DMS 273 treated with DMSO at 0.1 percent for 48 hours (cell line): ENCODE results near the gene BLOC1S5.

ENCODE experiments used
- DNase-seq: peaks from one replicate; lab custom pipeline; 2025; lab: John Stamatoyannopoulos, UW

The BLOC1S5 gene

GRCh38 chr6:8063761-8064637, at the start of gene BLOC1S5:
BLOC1S5 (minus strand) TSS chr6:8064389; CDS start chr6:8064376, 13 bp downstream.
- DNase-seq = peak; percentile 94

- DNase-seq = no peak
Measured at GRCh38 chr6:8113131-8113654, 49.0 kb upstream of the BLOC1S5 start.

- DNase-seq = no peak
Measured at GRCh38 chr6:8110725-8111124, 46.5 kb upstream of the BLOC1S5 start.

- no peak for DNase-seq
Measured at GRCh38 chr6:8110117-8110721, 46.0 kb upstream of the BLOC1S5 start.

GRCh38 chr6:8108759-8109539, 44.8 kb upstream of the BLOC1S5 start:
- no peak for DNase-seq

- DNase-seq = no peak
Measured at GRCh38 chr6:8108031-8108660, 44.0 kb upstream of the BLOC1S5 start.

- no peak for DNase-seq
Measured at GRCh38 chr6:8105791-8106190, 41.6 kb upstream of the BLOC1S5 start.

GRCh38 chr6:8103726-8104125, 39.5 kb upstream of the BLOC1S5 start:
- no peak for DNase-seq

- DNase-seq = peak; percentile 90
Measured at GRCh38 chr6:8102122-8102958, 38.2 kb upstream of the BLOC1S5 start, which contains the start of gene EEF1E1. EEF1E1 (minus strand) TSS chr6:8102548; CDS start chr6:8102521, 27 bp downstream.

GRCh38 chr6:8100159-8100854, 36.1 kb upstream of the BLOC1S5 start:
- no peak for DNase-seq

- no peak for DNase-seq
Measured at GRCh38 chr6:8090650-8091049, 26.5 kb upstream of the BLOC1S5 start.

GRCh38 chr6:8088886-8089285, 24.7 kb upstream of the BLOC1S5 start:
- no peak for DNase-seq

GRCh38 chr6:8087870-8088754, 23.9 kb upstream of the BLOC1S5 start:
- no peak for DNase-seq

GRCh38 chr6:8086755-8087306, 22.6 kb upstream of the BLOC1S5 start:
- DNase-seq = no peak

GRCh38 chr6:8085053-8085511, 20.9 kb upstream of the BLOC1S5 start:
- no peak for DNase-seq

- no peak for DNase-seq
Measured at GRCh38 chr6:8084586-8084985, 20.4 kb upstream of the BLOC1S5 start.

GRCh38 chr6:8082954-8083858, 19.0 kb upstream of the BLOC1S5 start:
- no peak for DNase-seq

- DNase-seq = no peak
Measured at GRCh38 chr6:8082572-8082953, 18.4 kb upstream of the BLOC1S5 start.
